Measurements from ENCODE around the gene GLIS2. TPM values are rescaled to one million over a fixed set of nuclear protein-coding genes. Genes with fewer than 3 reads are reported as not detected.

GLIS2 gene
- total RNA-seq, 1 donor from 2014 or later, result 16.5 TPM

DNA sequence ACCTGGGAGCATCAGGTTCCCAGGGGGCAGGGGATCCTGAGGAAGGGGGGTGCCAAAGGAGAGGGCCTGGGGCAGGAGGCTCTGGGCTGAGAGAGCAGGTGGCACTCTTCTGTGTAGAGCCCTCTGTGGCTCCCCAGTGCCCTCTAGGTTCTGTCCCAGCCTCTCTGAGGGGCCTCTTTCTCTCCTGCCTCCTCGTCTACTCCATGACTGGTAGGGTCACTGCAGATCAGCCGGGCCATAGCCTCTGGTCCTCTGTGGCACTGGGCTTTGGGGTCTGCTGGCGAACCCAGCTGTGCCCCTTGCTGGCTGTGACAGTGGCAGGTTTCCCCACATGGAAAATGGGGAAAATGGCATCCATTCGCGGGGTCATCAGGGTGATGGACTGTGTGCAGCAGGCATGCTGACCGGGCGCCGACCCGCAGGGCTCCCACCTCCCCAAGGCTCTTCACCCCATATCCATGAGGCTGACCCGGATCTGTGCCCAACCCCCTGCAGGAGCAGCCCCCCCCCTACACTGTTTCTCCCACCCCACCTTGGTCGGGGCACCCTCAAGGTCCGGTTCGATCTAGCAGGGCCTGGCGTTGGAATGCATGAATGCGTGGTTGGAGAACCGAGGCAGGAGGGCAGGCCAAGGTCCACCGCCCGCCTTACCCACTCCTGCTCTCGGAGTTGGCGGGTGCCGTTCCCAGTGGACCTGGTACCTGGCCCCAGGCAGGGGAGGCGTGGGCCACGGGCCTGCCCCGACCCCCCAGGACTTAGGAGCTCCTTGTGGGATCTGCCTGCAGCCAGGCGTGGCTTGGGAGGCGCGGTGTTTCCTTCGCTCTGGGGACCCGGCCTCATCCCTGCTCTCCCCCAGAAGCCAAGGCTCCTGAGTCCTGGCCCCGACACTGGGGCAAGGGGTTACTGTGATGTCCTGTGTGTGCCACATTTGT lies 6.5 kb downstream of the GLIS2 start:
- H3K27me3 Mint-ChIP-seq (ENCODE audit: unreplicated experiment), result no peaks in the 10 kb centered on the region

GRCh38 chr16:4323071-4323844 lies 7.4 kb downstream of the GLIS2 start:
- TF ChIP-seq, protein P1, sequence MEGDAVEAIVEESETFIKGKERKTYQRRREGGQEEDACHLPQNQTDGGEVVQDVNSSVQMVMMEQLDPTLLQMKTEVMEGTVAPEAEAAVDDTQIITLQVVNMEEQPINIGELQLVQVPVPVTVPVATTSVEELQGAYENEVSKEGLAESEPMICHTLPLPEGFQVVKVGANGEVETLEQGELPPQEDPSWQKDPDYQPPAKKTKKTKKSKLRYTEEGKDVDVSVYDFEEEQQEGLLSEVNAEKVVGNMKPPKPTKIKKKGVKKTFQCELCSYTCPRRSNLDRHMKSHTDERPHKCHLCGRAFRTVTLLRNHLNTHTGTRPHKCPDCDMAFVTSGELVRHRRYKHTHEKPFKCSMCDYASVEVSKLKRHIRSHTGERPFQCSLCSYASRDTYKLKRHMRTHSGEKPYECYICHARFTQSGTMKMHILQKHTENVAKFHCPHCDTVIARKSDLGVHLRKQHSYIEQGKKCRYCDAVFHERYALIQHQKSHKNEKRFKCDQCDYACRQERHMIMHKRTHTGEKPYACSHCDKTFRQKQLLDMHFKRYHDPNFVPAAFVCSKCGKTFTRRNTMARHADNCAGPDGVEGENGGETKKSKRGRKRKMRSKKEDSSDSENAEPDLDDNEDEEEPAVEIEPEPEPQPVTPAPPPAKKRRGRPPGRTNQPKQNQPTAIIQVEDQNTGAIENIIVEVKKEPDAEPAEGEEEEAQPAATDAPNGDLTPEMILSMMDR (IDR thresholded peaks at IDR 0.05; ENCODE audit: partially characterized antibody, unreplicated experiment), result no peak
- H3K27me3 Mint-ChIP-seq (ENCODE audit: unreplicated experiment), result no peaks in the 10 kb centered on the region
- H3K36me3 Mint-ChIP-seq (ENCODE audit: unreplicated experiment), result no peaks in the 10 kb centered on the region
- no peak overlapping the region for H3K4me3 Mint-ChIP-seq (ENCODE audit: unreplicated experiment)
- no peak for DNase-seq
- H3K4me1 Mint-ChIP-seq (ENCODE audit: low read depth, unreplicated experiment), result peaks cover 8% of the 10 kb centered on the region
- H3K9me3 Mint-ChIP-seq (ENCODE audit: unreplicated experiment), result peaks cover 5% of the 10 kb centered on the region
- no peak overlapping the region for H3K27ac Mint-ChIP-seq (ENCODE audit: unreplicated experiment)

More for the DNA sequence above, 6.5 kb downstream of the GLIS2 start:
- Mint-ChIP-seq H3K36me3 (ENCODE audit: unreplicated experiment) (no peaks in the 10 kb centered on the region), H3K4me3 (ENCODE audit: unreplicated experiment) (no peak overlapping the region), H3K9me3 (ENCODE audit: unreplicated experiment) (peaks cover 6% of the 10 kb centered on the region), H3K27ac (ENCODE audit: unreplicated experiment) (no peak overlapping the region), H3K4me1 (ENCODE audit: low read depth, unreplicated experiment) (peaks cover 9% of the 10 kb centered on the region)
- no peak for DNase-seq
- TF ChIP-seq, protein P1 (IDR thresholded peaks at IDR 0.05; ENCODE audit: partially characterized antibody, unreplicated experiment), result no peak

- peak overlapping the region; percentile 62 for H3K27ac Mint-ChIP-seq (ENCODE audit: unreplicated experiment)
- DNase-seq, result peak; percentile 80
These were observed 8.1 kb downstream of the GLIS2 start for GRCh38 chr16:4323845-4324488.

DNA sequence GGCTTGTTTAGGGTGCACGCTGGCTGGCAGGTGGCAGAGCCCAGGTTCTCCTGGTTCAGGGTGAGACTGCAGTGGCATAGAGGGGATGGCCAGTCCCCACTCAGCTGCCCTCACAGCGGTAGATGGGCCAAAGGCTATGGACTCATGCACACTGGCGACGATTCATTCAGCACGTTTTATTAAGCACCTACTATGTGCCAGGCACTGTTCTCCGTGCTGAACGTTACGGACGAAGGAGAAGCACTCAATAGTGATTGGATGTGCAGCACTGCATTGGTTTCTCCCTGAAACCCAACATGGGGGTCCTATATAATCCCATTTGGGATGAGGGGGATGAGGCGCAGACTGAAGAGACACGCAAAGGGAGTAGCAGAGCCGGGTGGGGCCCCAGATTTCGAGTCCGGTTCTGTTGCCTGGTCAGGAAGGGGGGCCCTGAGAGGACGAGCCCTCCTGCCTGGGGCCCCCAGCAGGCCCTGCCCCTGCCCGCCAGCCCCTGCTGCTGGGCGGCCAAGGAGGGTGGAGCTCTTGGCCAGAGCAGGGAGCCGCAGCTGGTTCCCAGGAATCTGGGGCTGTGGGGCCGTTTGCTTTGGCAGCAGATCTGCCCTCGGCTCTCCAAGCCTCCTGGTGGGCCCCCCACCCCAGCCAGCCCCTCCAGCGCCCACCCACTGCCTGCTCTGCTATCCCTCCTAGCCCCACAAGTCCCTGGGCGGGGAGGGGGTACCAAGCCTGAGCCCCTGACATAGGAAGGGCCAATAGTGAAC lies 8.8 kb downstream of the GLIS2 start:
- H3K27ac Mint-ChIP-seq (ENCODE audit: unreplicated experiment), result peak overlapping the region; percentile 62
- peaks cover 4% of the 10 kb centered on the region for H3K9me3 Mint-ChIP-seq (ENCODE audit: unreplicated experiment)
- no peaks in the 10 kb centered on the region for H3K36me3 Mint-ChIP-seq (ENCODE audit: unreplicated experiment)
- H3K4me1 Mint-ChIP-seq (ENCODE audit: low read depth, unreplicated experiment), result peaks cover 10% of the 10 kb centered on the region
- peaks cover 2% of the 10 kb centered on the region for H3K27me3 Mint-ChIP-seq (ENCODE audit: unreplicated experiment)
- no peak for DNase-seq
- peak overlapping the region; percentile 46 for H3K4me3 Mint-ChIP-seq (ENCODE audit: unreplicated experiment)
- TF ChIP-seq, protein P1 (IDR thresholded peaks at IDR 0.05; ENCODE audit: partially characterized antibody, unreplicated experiment), result no peak

More at GRCh38 chr16:4323845-4324488, 8.1 kb downstream of the GLIS2 start:
- peak overlapping the region; percentile 46 for H3K4me3 Mint-ChIP-seq (ENCODE audit: unreplicated experiment)
- TF ChIP-seq, protein P1 (IDR thresholded peaks at IDR 0.05; ENCODE audit: partially characterized antibody, unreplicated experiment), result no peak
- H3K27me3 Mint-ChIP-seq (ENCODE audit: unreplicated experiment), result no peaks in the 10 kb centered on the region
- no peaks in the 10 kb centered on the region for H3K36me3 Mint-ChIP-seq (ENCODE audit: unreplicated experiment)
- peaks cover 6% of the 10 kb centered on the region for H3K4me1 Mint-ChIP-seq (ENCODE audit: low read depth, unreplicated experiment)
- peaks cover 4% of the 10 kb centered on the region for H3K9me3 Mint-ChIP-seq (ENCODE audit: unreplicated experiment)
